HG03378 (cell line): ENCODE results near the gene ZNF385C.
"Not testable (repeated sequence)": the region's sequence is repeated elsewhere in the genome, so short reads cannot be mapped to it uniquely, and the experiment has no call there.

ENCODE experiments used
- ATAC-seq: cut with Tn5 transposase; IDR thresholded peaks from one replicate; pipeline ENCODE4 v1.9.1; 2021; ENCODE audit warnings: mild to moderate bottlenecking, moderate library complexity; ENCODE audit not compliant: unreplicated experiment

ZNF385C gene

GRCh38 chr17:42023524-42024349 is 74.5 kb downstream of the ZNF385C start:
- ATAC-seq, result no peak

GRCh38 chr17:42020845-42021244 is 77.4 kb downstream of the ZNF385C start:
- not testable (repeated sequence) for ATAC-seq

GRCh38 chr17:42019509-42020404 is 78.5 kb downstream of the ZNF385C start, which contains the start of gene NKIRAS2:
TSS of gene NKIRAS2 (plus strand) at chr17:42020090. CDS start at chr17:42021578, 1,488 bp downstream.
- ATAC-seq, result no peak

- ATAC-seq, result no peak
These were observed 79.3 kb downstream of the ZNF385C start for GRCh38 chr17:42018988-42019387.

- no peak for ATAC-seq
These were observed 79.9 kb downstream of the ZNF385C start for GRCh38 chr17:42018339-42018738.

- no peak for ATAC-seq
These were observed 80.4 kb downstream of the ZNF385C start for GRCh38 chr17:42017866-42018200.

GRCh38 chr17:42016941-42017865 is 81.1 kb downstream of the ZNF385C start, which contains the start of gene DNAJC7:
TSS of gene DNAJC7 (minus strand) at chr17:42017439. CDS start at chr17:42017416, 23 bp downstream.
- no peak for ATAC-seq

- ATAC-seq, result no peak
These were observed 81.9 kb downstream of the ZNF385C start for GRCh38 chr17:42016411-42016831.

GRCh38 chr17:42013740-42014139 is 84.5 kb downstream of the ZNF385C start:
- ATAC-seq, result not testable (repeated sequence)

- not testable (repeated sequence) for ATAC-seq
These were observed 85.9 kb downstream of the ZNF385C start for GRCh38 chr17:42012363-42012762.

- no peak for ATAC-seq
These were observed 87.3 kb downstream of the ZNF385C start for GRCh38 chr17:42010898-42011516.

GRCh38 chr17:42010266-42010680 is 88.0 kb downstream of the ZNF385C start:
- ATAC-seq, result not testable (repeated sequence)

- no peak for ATAC-seq
These were observed 89.1 kb downstream of the ZNF385C start for GRCh38 chr17:42009170-42009569.

GRCh38 chr17:42005166-42005565 is 93.1 kb downstream of the ZNF385C start:
- no peak for ATAC-seq

- no peak for ATAC-seq
These were observed 95.4 kb downstream of the ZNF385C start for GRCh38 chr17:42002792-42003301.

GRCh38 chr17:42002175-42002791 is 96.0 kb downstream of the ZNF385C start:
- ATAC-seq, result no peak

- ATAC-seq, result no peak
These were observed 96.5 kb downstream of the ZNF385C start for GRCh38 chr17:42001729-42002128.

GRCh38 chr17:42000413-42001133 is 97.7 kb downstream of the ZNF385C start:
- ATAC-seq, result no peak

GRCh38 chr17:41998497-41998896 is 99.8 kb downstream of the ZNF385C start:
- no peak for ATAC-seq
